Measurements from ENCODE around the gene GAS7.

The GAS7 gene

DNA sequence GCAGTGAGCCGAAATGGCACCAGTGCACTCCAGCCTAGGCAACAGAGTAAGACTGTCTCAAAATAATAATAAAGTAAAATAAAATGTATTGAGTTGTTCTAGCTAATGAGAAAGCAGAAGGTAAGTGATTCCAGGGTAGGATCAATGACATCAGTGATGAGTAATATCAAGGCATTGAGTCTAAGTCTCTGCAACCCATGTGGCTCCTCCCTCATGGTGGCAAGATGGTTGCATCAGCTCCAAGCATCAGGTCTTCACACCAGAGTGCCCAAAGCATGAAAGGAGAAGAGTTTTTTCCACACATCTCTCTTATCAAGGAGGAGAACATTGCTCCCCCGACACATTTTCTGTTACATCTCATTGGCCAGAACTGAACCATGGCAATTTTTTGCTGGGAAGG lies 34.8 kb upstream of the GAS7 start:
- no peak for DNase-seq (ENCODE audit: low read depth)
- TF ChIP-seq, protein P1, sequence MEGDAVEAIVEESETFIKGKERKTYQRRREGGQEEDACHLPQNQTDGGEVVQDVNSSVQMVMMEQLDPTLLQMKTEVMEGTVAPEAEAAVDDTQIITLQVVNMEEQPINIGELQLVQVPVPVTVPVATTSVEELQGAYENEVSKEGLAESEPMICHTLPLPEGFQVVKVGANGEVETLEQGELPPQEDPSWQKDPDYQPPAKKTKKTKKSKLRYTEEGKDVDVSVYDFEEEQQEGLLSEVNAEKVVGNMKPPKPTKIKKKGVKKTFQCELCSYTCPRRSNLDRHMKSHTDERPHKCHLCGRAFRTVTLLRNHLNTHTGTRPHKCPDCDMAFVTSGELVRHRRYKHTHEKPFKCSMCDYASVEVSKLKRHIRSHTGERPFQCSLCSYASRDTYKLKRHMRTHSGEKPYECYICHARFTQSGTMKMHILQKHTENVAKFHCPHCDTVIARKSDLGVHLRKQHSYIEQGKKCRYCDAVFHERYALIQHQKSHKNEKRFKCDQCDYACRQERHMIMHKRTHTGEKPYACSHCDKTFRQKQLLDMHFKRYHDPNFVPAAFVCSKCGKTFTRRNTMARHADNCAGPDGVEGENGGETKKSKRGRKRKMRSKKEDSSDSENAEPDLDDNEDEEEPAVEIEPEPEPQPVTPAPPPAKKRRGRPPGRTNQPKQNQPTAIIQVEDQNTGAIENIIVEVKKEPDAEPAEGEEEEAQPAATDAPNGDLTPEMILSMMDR (IDR thresholded peaks at IDR 0.05; ENCODE audit: low read length, missing control alignments): no peak

GRCh38 chr17:10229181-10229580 lies 30.8 kb upstream of the GAS7 start:
- no peak for DNase-seq (ENCODE audit: low read depth)
- TF ChIP-seq, protein P1 (IDR thresholded peaks at IDR 0.05; ENCODE audit: low read length, missing control alignments): no peak

More for the DNA sequence above, 34.8 kb upstream of the GAS7 start:
- no peak overlapping the region for H3K4me3 ChIP-seq (replicated peaks; ENCODE audit: low read depth, low read length)

GRCh38 chr17:10226930-10227695 lies 28.7 kb upstream of the GAS7 start:
- peak; percentile 41 for DNase-seq (ENCODE audit: low read depth)
- H3K4me3 ChIP-seq (replicated peaks; ENCODE audit: low read depth, low read length): no peak overlapping the region
- TF ChIP-seq, protein P1 (IDR thresholded peaks at IDR 0.05; ENCODE audit: low read length, missing control alignments): peak; percentile 91

More at GRCh38 chr17:10229181-10229580, 30.8 kb upstream of the GAS7 start:
- no peak overlapping the region for H3K4me3 ChIP-seq (replicated peaks; ENCODE audit: low read depth, low read length)

DNA sequence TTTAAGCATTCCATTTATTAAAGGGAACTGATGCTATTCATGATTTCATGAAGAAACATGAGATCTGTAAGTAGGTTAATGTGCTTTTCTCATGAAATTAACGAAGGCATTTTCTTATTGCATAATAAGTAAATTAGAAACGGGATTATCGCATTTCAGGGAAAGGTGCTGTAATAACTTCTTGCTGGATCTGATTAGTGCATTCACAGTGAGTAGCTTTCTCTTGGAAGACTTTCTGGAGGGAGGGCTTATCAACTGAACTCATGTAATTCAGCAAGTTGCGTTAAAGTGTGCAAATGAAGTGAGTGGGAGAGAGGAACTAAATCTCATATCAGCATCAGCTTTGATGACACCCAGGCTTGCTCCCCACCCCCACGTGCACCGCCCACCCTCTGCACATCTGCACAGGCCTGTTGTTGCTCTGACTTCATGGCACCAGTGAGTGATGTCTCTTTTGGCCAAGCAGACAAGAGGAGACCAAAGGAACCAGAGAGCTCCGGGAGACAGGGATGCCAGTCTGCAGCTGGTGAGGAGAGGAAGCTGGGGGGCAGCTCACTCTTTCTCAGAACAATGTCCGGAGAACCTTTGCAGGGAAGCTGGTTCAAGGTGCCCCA lies 26.3 kb upstream of the GAS7 start:
- DNase-seq (ENCODE audit: low read depth): no peak
- H3K4me3 ChIP-seq (replicated peaks; ENCODE audit: low read depth, low read length): no peak overlapping the region
- TF ChIP-seq, protein P1 (IDR thresholded peaks at IDR 0.05; ENCODE audit: low read length, missing control alignments): no peak

GRCh38 chr17:10219193-10219592 lies 20.8 kb upstream of the GAS7 start:
- TF ChIP-seq, protein P1 (IDR thresholded peaks at IDR 0.05; ENCODE audit: low read length, missing control alignments): no peak
- H3K4me3 ChIP-seq (replicated peaks; ENCODE audit: low read depth, low read length): no peak overlapping the region
- DNase-seq (ENCODE audit: low read depth): no peak

DNA sequence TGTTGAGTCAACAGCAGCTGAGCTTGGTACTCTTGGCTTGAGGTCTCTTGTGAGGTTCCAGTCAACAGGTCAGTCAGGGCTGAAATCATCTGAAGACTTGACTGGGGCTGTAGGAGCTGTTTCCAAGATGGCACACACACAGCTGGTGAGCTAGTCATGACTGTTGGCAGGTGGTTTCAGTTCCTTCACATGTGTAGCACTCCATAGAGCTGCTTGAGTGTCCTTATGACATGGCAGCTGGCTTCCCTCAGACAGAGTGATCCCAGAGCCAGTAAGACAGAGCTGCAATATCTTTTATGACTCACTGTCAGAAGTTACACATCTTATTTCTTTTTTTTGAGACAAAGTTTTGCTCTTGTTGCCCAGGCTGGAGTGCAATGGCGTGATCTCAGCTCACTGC lies 19.5 kb upstream of the GAS7 start:
- peak; percentile 43 for DNase-seq (ENCODE audit: low read depth)
- H3K4me3 ChIP-seq (replicated peaks; ENCODE audit: low read depth, low read length): no peak overlapping the region
- TF ChIP-seq, protein P1 (IDR thresholded peaks at IDR 0.05; ENCODE audit: low read length, missing control alignments): no peak

Data from fibroblast of pulmonary artery (primary cell).